Fibroblast of lung (primary cell): ENCODE data around the gene LHFPL4. TPM values are rescaled to one million over a fixed set of nuclear protein-coding genes. Genes with fewer than 3 reads are reported as not detected.

Experiments
- DNase-seq, 2 donors: peaks; one replicate each; pipeline versions ENCODE4 v3.0.0 to v3.0.0-alpha.2; 2010; ENCODE audit warnings: low read depth in 2 of 2
- H2AFZ ChIP-seq: 2 replicates; pipeline ENCODE4 v1.5.1; 2012; ENCODE audit warnings: low read length, control low read depth, inconsistent platforms
- H3K27ac ChIP-seq: 2 replicates; pipeline ENCODE4 v1.5.1; 2011; ENCODE audit warnings: low read length, control low read depth; ENCODE audit not compliant: insufficient read depth
- H3K27me3 ChIP-seq: 2 replicates; pipeline ENCODE4 v1.5.1; 2011; ENCODE audit warnings: mild to moderate bottlenecking, low read length; ENCODE audit not compliant: control insufficient read depth, insufficient read depth
- H3K36me3 ChIP-seq: 2 replicates; pipeline ENCODE4 v1.5.1; 2011; ENCODE audit warnings: low read length; ENCODE audit not compliant: control insufficient read depth, insufficient read depth
- H3K4me1 ChIP-seq: 2 replicates; pipeline ENCODE4 v1.5.1; 2011; ENCODE audit warnings: low read length; ENCODE audit not compliant: control insufficient read depth, insufficient read depth; ENCODE audit errors: extremely low read depth
- H3K4me2 ChIP-seq: 2 replicates; pipeline ENCODE4 v1.5.1; 2011; ENCODE audit warnings: low read length, control low read depth; ENCODE audit not compliant: insufficient read depth; ENCODE audit errors: extremely low read depth
- H3K4me3 ChIP-seq, 4 experiments: fragments of 200-600 bp in 1 of 4; sonication (generic) in 1 of 4; replicated peaks in 1 of 4; 2 replicates each; pipeline ENCODE4 v1.5.1; 2011 to 2016; ENCODE audit warnings: low read length in 4 of 4, low read depth in 3 of 4, mild to moderate bottlenecking in 3 of 4, control low read depth in 2 of 4, inconsistent platforms in 1 of 4, mixed read lengths in 1 of 4; ENCODE audit not compliant: insufficient read depth in 1 of 4; ENCODE audit errors: control extremely low read depth in 1 of 4
- H3K79me2 ChIP-seq: 2 replicates; pipeline ENCODE4 v1.5.1; 2012; ENCODE audit warnings: mild to moderate bottlenecking, low read length, inconsistent platforms; ENCODE audit not compliant: control insufficient read depth, insufficient read depth
- H3K9ac ChIP-seq: 2 replicates; pipeline ENCODE4 v1.5.1; 2011; ENCODE audit warnings: mild to moderate bottlenecking, low read length, control low read depth; ENCODE audit not compliant: insufficient read depth
- H3K9me3 ChIP-seq: 2 replicates; pipeline ENCODE4 v1.5.1; 2012; ENCODE audit warnings: low read depth, low read length; ENCODE audit not compliant: control insufficient read depth, insufficient read depth
- H4K20me1 ChIP-seq: 2 replicates; pipeline ENCODE4 v1.5.1; 2011; ENCODE audit warnings: low read length; ENCODE audit not compliant: control insufficient read depth, insufficient read depth; ENCODE audit errors: extremely low read depth
- CTCF ChIP-seq, 2 donors: IDR thresholded peaks in 1 of 2; conservative IDR thresholded peaks in 1 of 2; 1 replicate in 1 of 2; 2 replicates in 1 of 2; pipeline ENCODE4 v1.5.1; 2011 to 2012; ENCODE audit warnings: low read length in 2 of 2, control low read depth in 1 of 2, inconsistent platforms in 1 of 2, low read depth in 1 of 2, mild to moderate bottlenecking in 1 of 2
- EZH2 ChIP-seq: IDR thresholded peaks from 2 replicates; pipeline ENCODE4 v1.5.1; 2012; ENCODE audit warnings: low read length, control low read depth, mild to moderate bottlenecking; ENCODE audit errors: missing control alignments
- polyA plus RNA-seq, 2 donors: library from polyadenylated mRNA; depleted of rRNA in 1 of 2; stranded (reverse) in 1 of 2; unstranded in 1 of 2; fragments of >200 nt; gene quantifications; 2 replicates each; pipeline ENCODE4 v1.2.1, GENCODE V29; 2011 to 2012; ENCODE audit warnings: missing spikeins in 1 of 2
- total RNA-seq: library from RNA; depleted of rRNA; stranded (reverse); fragments of >200 nt; gene quantifications from 2 replicates; pipeline ENCODE4 v1.2.1, GENCODE V29; 2014

LHFPL4 gene
- total and polyA plus RNA-seq, 2 donors (not counting 1 experiment from before 2014, with no cell fraction given) = 0.01 to 0.17 TPM

- H3K9me3 ChIP-seq = no peaks in the 10 kb centered on the region
- TF ChIP-seq EZH2 (no peak), CTCF (conservative IDR thresholded peaks at IDR 0.05 in 1 of 2, IDR thresholded peaks at IDR 0.05 in 1 of 2; ENCODE audit: low read depth in 1 of 2, low read length in 2 of 2) (no peak)
- H4K20me1 ChIP-seq = no peaks in the 10 kb centered on the region
- no peak overlapping the region for H3K4me3 ChIP-seq
- DNase-seq = no peak
- no peak overlapping the region for H2AFZ ChIP-seq
- H3K36me3 ChIP-seq = no peaks in the 10 kb centered on the region
- no peak overlapping the region for H3K4me2 ChIP-seq
- H3K27me3 ChIP-seq = no peaks in the 10 kb centered on the region
- H3K9ac ChIP-seq = no peak overlapping the region
- no peaks in the 10 kb centered on the region for H3K79me2 ChIP-seq
- no peaks in the 10 kb centered on the region for H3K4me1 ChIP-seq
- no peak overlapping the region for H3K27ac ChIP-seq
These were observed 36.7 kb upstream of the LHFPL4 start for GRCh38 chr3:9590282-9590791.

GRCh38 chr3:9583792-9584191 is 30.2 kb upstream of the LHFPL4 start:
- Histone ChIP-seq H3K9ac (no peak overlapping the region), H3K36me3 (no peaks in the 10 kb centered on the region), H3K79me2 (no peaks in the 10 kb centered on the region), H3K4me1 (no peaks in the 10 kb centered on the region), H3K27me3 (no peaks in the 10 kb centered on the region), H3K4me3 (no peak overlapping the region), H3K4me2 (no peak overlapping the region), H2AFZ (no peak overlapping the region), H3K27ac (no peak overlapping the region), H4K20me1 (no peaks in the 10 kb centered on the region), H3K9me3 (no peaks in the 10 kb centered on the region)
- no peak for DNase-seq
- no peak for TF ChIP-seq CTCF (conservative IDR thresholded peaks at IDR 0.05 in 1 of 2, IDR thresholded peaks at IDR 0.05 in 1 of 2; ENCODE audit: low read depth in 1 of 2, low read length in 2 of 2)
- TF ChIP-seq EZH2 = no peak

- Histone ChIP-seq H3K27me3 (no peaks in the 10 kb centered on the region), H3K27ac (no peak overlapping the region), H3K9me3 (no peaks in the 10 kb centered on the region), H3K9ac (no peak overlapping the region), H4K20me1 (no peaks in the 10 kb centered on the region), H2AFZ (no peak overlapping the region), H3K4me2 (no peak overlapping the region), H3K4me3 (no peak overlapping the region), H3K4me1 (no peaks in the 10 kb centered on the region), H3K36me3 (no peaks in the 10 kb centered on the region), H3K79me2 (no peaks in the 10 kb centered on the region)
- TF ChIP-seq EZH2 (no peak), CTCF (conservative IDR thresholded peaks at IDR 0.05 in 1 of 2, IDR thresholded peaks at IDR 0.05 in 1 of 2; ENCODE audit: low read depth in 1 of 2, low read length in 2 of 2) (no peak)
- no peak for DNase-seq
These were observed 29.7 kb upstream of the LHFPL4 start for GRCh38 chr3:9583371-9583770.
